GM15510 (cell line): Measurements from ENCODE around the gene PPP1R16B.

Experiments used
- POLR2A ChIP-seq: IDR thresholded peaks from 3 replicates; pipeline ENCODE4 v1.6.1; 2011; ENCODE audit warnings: borderline replicate concordance; ENCODE audit not compliant: insufficient read length; ENCODE audit errors: extremely low read depth

The PPP1R16B gene

GRCh38 chr20:38806855-38807655 is 1.6 kb downstream of the PPP1R16B start:
- TF ChIP-seq POLR2A, result peak; percentile 62

- no peak for TF ChIP-seq POLR2A
Measured at GRCh38 chr20:38809942-38810341, 4.4 kb downstream of the PPP1R16B start.

- TF ChIP-seq POLR2A, result no peak
Measured at GRCh38 chr20:38810926-38811630, 5.6 kb downstream of the PPP1R16B start.

- no peak for TF ChIP-seq POLR2A
Measured at GRCh38 chr20:38811769-38812168, 6.3 kb downstream of the PPP1R16B start.

GRCh38 chr20:38812182-38812581 is 6.7 kb downstream of the PPP1R16B start:
- no peak for TF ChIP-seq POLR2A

DNA sequence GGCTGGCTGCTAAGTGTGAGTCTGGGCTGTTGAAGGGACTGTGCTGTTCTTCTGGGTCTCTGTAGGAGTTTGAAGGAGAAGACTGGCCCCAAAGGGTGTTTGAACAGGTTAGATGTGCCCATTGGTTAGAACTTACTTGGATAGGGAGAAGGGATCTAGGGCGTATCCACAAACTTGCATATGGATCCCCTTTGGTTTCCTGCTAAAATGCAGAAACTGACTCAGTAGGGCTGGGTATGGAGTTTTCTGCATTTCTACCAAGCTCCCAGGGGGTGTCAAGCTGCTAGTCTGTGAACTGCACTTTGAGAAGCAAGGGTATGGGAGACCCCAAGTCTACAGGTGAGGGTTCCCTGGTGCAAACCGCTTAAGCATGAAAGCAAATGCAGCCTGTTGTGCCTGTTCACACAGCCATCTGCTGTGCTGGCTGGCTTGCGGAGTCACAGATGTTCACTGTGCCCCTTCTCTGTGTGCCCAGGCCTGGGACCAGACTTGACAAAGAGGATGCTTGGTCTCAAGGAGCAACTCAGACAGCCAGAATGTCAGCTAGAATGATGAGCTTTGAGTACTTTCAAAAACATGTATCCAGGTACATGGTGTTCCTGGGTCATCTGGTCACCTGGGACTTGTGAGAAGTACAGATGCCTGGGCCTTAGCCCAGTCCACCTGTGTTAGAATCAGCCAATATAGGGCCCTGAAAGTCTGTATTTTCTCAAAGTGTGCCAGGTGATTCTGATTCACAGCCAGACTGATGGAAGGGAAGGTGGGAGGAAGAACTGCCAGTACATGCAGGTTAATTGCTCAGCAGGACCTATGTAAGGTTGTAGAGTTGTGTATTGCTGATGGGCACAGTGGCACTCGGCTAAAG is 7.4 kb downstream of the PPP1R16B start:
- no peak for TF ChIP-seq POLR2A

DNA sequence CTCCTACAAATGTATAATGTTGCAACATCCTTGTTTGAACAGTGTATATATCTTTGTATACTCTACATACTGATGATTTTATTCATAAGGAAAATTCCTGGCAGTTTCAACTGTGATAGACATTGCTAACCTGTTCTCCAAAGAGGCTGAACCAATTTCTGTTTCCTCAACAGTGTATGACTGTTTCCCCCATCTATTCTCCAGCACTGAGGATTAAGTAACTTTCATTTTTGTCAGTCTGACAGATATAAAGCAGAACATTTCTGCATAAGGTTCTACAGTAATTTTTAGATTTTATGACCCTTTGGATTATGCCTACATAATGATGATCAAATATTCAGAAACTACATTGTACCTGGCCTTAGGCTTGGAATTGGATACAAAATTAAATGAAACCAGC is 9.9 kb downstream of the PPP1R16B start:
- TF ChIP-seq POLR2A, result no peak

DNA sequence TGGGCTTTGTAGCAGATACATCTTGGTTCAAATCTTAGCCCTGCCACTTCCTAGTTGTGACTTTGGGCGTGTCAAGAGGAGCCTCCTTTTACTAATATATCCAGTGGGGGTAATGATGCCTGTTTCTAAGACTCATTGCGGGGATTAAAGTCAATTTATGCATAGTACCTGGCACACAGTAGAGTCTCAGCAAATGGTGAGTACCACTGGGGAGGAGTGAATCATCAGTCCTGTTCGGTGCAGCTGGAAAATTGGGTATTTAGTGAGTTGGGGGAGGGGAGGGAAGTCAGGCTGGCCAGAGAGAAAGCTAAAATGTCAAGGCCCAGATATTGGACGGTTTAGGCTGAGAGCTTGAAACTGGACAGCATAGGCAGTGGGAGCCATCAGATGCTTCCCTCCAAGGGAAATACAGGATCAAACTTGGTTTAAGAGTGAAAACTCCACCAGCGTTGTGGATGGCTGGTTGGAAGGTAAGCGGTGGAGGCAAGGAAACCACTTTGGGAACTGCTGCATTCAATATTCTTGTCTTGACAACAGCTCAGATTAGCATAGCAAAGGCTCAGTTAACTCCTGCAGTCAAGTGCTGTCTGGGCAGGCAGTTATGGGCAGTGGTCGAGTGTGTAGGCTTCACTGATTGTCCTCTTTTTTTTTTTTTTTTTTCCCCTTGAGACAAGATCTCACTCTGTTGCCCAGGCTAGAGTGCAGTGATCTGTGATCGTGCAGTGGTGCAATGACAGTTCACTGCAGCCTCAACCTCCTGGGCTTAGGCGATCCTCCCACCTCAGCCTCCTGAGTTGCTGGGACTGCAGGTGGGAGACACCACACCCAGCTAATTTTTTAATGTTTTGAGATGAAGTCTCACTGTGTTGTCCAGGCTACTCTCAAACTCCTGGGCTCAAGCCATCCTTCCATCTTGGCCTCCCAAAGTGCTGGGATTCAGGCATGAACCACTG is 12.9 kb downstream of the PPP1R16B start:
- TF ChIP-seq POLR2A, result no peak

DNA sequence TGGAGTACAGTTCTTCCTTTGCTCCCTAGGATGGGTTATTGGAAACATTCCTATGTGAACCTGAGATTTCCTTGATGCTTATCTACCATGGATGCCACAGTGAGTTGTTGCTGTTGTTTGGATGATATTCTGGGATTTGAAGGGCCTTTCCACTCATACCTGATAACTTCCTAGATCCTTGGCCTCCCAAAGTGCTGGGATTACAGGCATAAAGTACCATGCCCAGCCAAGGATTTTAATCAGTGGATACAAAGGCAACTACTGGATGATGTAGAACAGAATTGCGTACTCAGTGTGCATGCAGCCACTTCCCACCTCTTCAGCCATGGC is 20.0 kb downstream of the PPP1R16B start:
- TF ChIP-seq POLR2A, result no peak

- TF ChIP-seq POLR2A, result no peak
Measured at GRCh38 chr20:38825901-38826625, 20.6 kb downstream of the PPP1R16B start.

- TF ChIP-seq POLR2A, result no peak
Measured at GRCh38 chr20:38827770-38828281, 22.3 kb downstream of the PPP1R16B start.

DNA sequence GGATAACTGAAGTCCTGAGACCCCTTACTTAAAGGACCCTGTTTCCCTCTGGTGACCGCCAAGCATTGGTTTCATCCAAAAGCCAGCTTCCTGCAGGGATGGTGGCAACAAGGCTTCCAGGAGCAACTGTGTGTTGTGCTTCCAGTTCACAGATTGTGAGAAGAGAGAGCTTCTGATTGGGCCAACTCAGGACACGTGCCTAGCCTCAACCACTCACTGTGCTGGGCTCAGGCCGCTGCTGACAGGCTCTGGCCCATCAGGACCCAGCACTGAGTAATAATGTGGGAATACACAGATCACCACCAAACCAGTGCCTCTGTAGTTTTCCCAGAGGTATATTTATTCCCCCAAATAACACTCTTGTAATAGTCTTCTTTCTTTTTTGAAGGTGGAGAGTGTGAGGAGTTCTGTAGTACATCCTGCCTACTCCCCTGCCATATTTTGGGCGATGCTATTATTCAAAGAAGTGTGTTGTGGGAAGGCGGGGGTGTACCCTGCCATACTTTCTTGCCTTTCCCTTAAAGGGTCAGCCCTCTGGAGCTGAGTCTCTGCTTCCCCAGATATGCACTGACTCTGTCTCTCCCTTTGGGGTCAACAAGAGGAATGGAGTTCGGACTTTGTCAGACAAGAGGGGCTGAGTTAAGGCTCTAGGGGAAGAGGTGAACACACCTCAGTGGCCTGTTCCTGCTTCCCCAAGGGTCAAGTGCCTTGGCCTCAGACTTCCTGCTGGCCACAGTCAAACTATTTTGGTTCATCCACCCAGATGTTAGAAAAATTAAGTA is 23.2 kb downstream of the PPP1R16B start:
- no peak for TF ChIP-seq POLR2A
